Vagina (tissue), 2 donors: Measurements from ENCODE around the gene TALDO1. TPM values are rescaled to one million over a fixed set of nuclear protein-coding genes. Genes with fewer than 3 reads are reported as not detected.

ENCODE experiments used
- DNase-seq, 2 donors: peaks; one replicate each; pipeline ENCODE4 v3.0.0-alpha.2; 2017; ENCODE audit errors: extremely low spot score in 2 of 2
- H3K27ac ChIP-seq: fragments of 200-600 bp; sonication (generic); one replicate; pipeline ENCODE4 v1.5.1; 2019
- H3K27me3 ChIP-seq: fragments of 200-600 bp; sonication (generic); one replicate; pipeline ENCODE4 v1.5.1; 2019
- H3K36me3 ChIP-seq, 2 donors: fragments of 200-600 bp; sonication (generic); one replicate each; pipeline ENCODE4 v1.5.1; 2017 to 2019
- H3K4me1 ChIP-seq: fragments of 200-600 bp; sonication (generic); one replicate; pipeline ENCODE4 v1.5.1; 2019
- H3K4me3 ChIP-seq, 2 donors: fragments of 200-600 bp; sonication (generic); 1 replicate in 1 of 2; 2 replicates in 1 of 2; pipeline ENCODE4 v1.5.1; 2016 to 2019
- H3K9me3 ChIP-seq: fragments of 200-600 bp; sonication (generic); one replicate; pipeline ENCODE4 v1.5.1; 2019
- POLR2A ChIP-seq, 2 donors: fragments of 450-650 bp; IDR thresholded peaks; one replicate each; pipeline ENCODE4 v1.6.1; 2017; ENCODE audit warnings: antibody characterized with exemption in 2 of 2, mild to moderate bottlenecking in 2 of 2, moderate library complexity in 2 of 2
- POLR2AphosphoS5 ChIP-seq, 2 donors: sonication (generic); formaldehyde crosslinking; IDR thresholded peaks; one replicate each; pipeline ENCODE4 v1.9.0; 2017; ENCODE audit warnings: antibody characterized with exemption in 2 of 2, mild to moderate bottlenecking in 2 of 2, low read depth in 1 of 2; ENCODE audit not compliant: insufficient read depth in 1 of 2
- intact Hi-C: fragments of 100-400 bp; cut with DNase I; formaldehyde crosslinking; loops from one replicate; pipeline ENCODE4 v1.15.1; 2023
- total RNA-seq: library from RNA; depleted of rRNA; stranded (reverse); fragments of >200 nt; gene quantifications from one replicate; pipeline ENCODE4 v1.2.3, GENCODE V29; 2016
- TF ChIP-seq, protein P1 (sequence below), 3 experiments: fragments of 450-650 bp in 2 of 3; fragments of 200-600 bp in 1 of 3; sonication (generic) in 1 of 3; IDR thresholded peaks; one replicate each; pipeline ENCODE4 v1.5.1; 2017 to 2019; ENCODE audit warnings: antibody characterized with exemption in 3 of 3, mild to moderate bottlenecking in 2 of 3, moderate library complexity in 2 of 3

Gene TALDO1
- total RNA-seq, 1 donor from 2014 or later = 158 TPM

DNA sequence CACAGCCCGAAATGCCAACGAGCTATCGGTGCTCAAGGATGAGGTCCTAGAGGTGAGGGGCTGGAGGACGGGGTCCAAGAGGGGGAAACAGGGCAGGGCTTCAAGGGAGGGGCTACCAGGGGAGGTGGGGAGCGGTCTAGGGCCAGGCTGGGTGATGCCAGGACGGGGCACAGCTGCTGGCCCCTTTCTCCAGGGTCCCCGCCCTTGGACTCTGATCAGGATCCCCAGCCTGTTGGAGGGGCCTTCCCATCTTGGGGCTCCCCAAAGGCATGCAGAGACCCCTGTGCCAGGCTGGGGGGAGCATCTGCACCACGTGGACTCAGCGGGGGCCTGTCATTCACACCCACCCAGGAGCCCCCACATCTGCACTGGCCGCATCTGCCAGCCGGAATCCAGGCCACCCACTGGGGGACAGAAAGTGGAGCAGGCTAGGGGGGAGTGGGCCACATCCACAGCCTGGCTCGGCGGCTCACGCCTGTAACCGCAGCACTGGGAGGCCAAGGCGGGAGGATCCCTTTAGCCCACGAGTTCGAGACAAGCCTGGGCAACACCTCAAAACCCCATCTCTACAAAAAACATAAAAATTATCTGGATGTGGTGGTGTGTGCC is 22.4 kb upstream of the TALDO1 start:
- H3K9me3 ChIP-seq = no peaks in the 10 kb centered on the region
- H3K4me3 ChIP-seq = no peak overlapping the region
- H3K27me3 ChIP-seq = no peaks in the 10 kb centered on the region
- DNase-seq = peak in 1 of 2 donors; percentile 83
- H3K27ac ChIP-seq = no peak overlapping the region
- TF ChIP-seq POLR2AphosphoS5 (IDR thresholded peaks at IDR 0.05; ENCODE audit: insufficient read depth in 1 of 2, low read depth in 1 of 2) (no peak), POLR2A (IDR thresholded peaks at IDR 0.05) (no peak)
- TF ChIP-seq, protein P1, sequence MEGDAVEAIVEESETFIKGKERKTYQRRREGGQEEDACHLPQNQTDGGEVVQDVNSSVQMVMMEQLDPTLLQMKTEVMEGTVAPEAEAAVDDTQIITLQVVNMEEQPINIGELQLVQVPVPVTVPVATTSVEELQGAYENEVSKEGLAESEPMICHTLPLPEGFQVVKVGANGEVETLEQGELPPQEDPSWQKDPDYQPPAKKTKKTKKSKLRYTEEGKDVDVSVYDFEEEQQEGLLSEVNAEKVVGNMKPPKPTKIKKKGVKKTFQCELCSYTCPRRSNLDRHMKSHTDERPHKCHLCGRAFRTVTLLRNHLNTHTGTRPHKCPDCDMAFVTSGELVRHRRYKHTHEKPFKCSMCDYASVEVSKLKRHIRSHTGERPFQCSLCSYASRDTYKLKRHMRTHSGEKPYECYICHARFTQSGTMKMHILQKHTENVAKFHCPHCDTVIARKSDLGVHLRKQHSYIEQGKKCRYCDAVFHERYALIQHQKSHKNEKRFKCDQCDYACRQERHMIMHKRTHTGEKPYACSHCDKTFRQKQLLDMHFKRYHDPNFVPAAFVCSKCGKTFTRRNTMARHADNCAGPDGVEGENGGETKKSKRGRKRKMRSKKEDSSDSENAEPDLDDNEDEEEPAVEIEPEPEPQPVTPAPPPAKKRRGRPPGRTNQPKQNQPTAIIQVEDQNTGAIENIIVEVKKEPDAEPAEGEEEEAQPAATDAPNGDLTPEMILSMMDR (IDR thresholded peaks at IDR 0.05) = no peak
- intact Hi-C loops = loop anchor here (5.0 to 10.0 kb wide), 2 partner anchors 63 to 170 kb away; no protein-coding TSS in a partner anchor
- H3K4me1 ChIP-seq = peaks cover 51% of the 10 kb centered on the region
- H3K36me3 ChIP-seq = peaks cover 0 to 12% of the 10 kb centered on the region in 2 donors

DNA sequence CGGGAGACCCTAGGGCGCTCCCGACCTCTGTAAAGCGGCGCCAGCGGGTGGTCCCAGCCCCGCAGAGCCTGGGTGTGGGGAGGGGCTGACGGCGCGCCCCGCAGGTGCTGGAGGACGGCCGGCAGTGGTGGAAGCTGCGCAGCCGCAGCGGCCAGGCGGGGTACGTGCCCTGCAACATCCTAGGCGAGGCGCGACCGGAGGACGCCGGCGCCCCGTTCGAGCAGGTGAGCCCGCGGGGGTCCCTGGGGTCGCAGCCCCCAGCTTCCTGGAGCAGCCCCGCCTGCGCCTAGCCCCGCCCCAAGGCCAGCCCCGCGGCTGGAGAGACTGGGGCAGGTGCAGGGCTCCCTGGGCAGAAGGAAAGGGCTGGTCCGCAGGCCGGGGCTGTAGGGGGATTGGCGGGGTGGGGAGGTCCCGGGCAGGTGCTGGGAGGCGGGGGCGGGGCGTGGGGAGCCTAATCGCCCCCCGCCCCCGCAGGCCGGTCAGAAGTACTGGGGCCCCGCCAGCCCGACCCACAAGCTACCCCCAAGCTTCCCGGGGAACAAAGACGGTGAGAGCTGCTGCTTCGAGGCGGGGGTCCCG is 21.6 kb upstream of the TALDO1 start:
- no peak for DNase-seq
- intact Hi-C loops = loop anchor here (5.0 to 10.0 kb wide), 2 partner anchors 63 to 171 kb away; no protein-coding TSS in a partner anchor
- Histone ChIP-seq H3K36me3 (peaks cover 0 to 8% of the 10 kb centered on the region in 2 donors), H3K9me3 (no peaks in the 10 kb centered on the region), H3K27ac (peak overlapping the region; percentile 81), H3K4me3 (peak overlapping the region; percentile 28 to 40), H3K4me1 (peaks cover 47% of the 10 kb centered on the region), H3K27me3 (no peaks in the 10 kb centered on the region)
- TF ChIP-seq POLR2AphosphoS5 (IDR thresholded peaks at IDR 0.05; ENCODE audit: insufficient read depth in 1 of 2, low read depth in 1 of 2) (no peak), POLR2A (IDR thresholded peaks at IDR 0.05) (no peak)
- TF ChIP-seq, protein P1 (IDR thresholded peaks at IDR 0.05) = no peak

DNA sequence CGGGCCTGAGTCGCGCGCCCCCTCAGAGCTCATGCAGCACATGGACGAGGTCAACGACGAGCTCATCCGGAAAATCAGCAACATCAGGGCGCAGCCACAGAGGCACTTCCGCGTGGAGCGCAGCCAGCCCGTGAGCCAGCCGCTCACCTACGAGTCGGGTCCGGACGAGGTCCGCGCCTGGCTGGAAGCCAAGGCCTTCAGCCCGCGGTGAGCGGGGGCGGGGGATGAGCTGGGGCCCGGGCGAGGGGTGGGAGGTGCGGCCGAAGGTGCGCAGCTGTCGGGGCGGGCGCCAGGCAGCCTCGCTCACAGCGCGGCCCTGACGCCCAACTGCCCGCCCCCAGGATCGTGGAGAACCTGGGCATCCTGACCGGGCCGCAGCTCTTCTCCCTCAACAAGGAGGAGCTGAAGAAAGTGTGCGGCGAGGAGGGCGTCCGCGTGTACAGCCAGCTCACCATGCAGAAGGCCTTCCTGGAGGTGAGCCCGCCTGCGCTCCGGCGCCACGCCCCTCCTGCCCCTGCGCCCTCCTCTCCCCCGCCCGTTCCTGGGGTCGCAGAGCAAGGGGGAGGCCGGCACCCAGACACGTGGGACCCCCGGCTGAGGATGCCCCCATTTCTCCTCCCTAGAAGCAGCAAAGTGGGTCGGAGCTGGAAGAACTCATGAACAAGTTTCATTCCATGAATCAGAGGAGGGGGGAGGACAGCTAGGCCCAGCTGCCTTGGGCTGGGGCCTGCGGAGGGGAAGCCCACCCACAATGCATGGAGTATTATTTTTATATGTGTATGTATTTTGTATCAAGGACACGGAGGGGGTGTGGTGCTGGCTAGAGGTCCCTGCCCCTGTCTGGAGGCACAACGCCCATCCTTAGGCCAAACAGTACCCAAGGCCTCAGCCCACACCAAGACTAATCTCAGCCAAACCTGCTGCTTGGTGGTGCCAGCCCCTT is 20.7 kb upstream of the TALDO1 start:
- H3K9me3 ChIP-seq = no peaks in the 10 kb centered on the region
- peak in 1 of 2 donors; percentile 80 for DNase-seq
- intact Hi-C loops = loop anchor here (5.0 to 10.0 kb wide), 2 partner anchors 64 to 172 kb away; no protein-coding TSS in a partner anchor
- H3K4me3 ChIP-seq = peak overlapping the region; percentile 28 to 40
- no peaks in the 10 kb centered on the region for H3K36me3 ChIP-seq
- TF ChIP-seq POLR2AphosphoS5 (IDR thresholded peaks at IDR 0.05; ENCODE audit: insufficient read depth in 1 of 2, low read depth in 1 of 2) (peak in 1 of 2 donors; percentile 2), POLR2A (IDR thresholded peaks at IDR 0.05) (no peak)
- TF ChIP-seq, protein P1 (IDR thresholded peaks at IDR 0.05) = no peak
- H3K4me1 ChIP-seq = peaks cover 39% of the 10 kb centered on the region
- no peaks in the 10 kb centered on the region for H3K27me3 ChIP-seq
- peak overlapping the region; percentile 81 for H3K27ac ChIP-seq

DNA sequence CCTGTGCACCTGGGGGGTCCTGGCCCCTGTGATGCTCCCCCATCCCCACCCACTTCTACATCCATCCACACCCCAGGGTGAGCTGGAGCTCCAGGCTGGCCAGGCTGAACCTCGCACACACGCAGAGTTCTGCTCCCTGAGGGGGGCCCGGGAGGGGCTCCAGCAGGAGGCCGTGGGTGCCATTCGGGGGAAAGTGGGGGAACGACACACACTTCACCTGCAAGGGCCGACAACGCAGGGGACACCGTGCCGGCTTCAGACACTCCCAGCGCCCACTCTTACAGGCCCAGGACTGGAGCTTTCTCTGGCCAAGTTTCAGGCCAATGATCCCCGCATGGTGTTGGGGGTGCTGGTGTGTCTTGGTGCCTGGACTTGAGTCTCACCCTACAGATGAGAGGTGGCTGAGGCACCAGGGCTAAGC is 20.0 kb upstream of the TALDO1 start:
- no peaks in the 10 kb centered on the region for H3K27me3 ChIP-seq
- DNase-seq = no peak
- H3K9me3 ChIP-seq = no peaks in the 10 kb centered on the region
- intact Hi-C loops = loop anchor here (5.0 to 10.0 kb wide), 2 partner anchors 65 to 172 kb away; no protein-coding TSS in a partner anchor
- no peak overlapping the region for H3K4me3 ChIP-seq
- peak overlapping the region; percentile 81 for H3K27ac ChIP-seq
- H3K36me3 ChIP-seq = no peaks in the 10 kb centered on the region
- TF ChIP-seq POLR2AphosphoS5 (IDR thresholded peaks at IDR 0.05; ENCODE audit: insufficient read depth in 1 of 2, low read depth in 1 of 2) = no peak
- TF ChIP-seq, protein P1 (IDR thresholded peaks at IDR 0.05) = no peak
- TF ChIP-seq POLR2A (IDR thresholded peaks at IDR 0.05) = no peak
- H3K4me1 ChIP-seq = peaks cover 39% of the 10 kb centered on the region
